NCI-H2029 treated with DMSO at 0.1 percent for 48 hours (cell line): ENCODE results near the gene TMTC4.
"Not testable (repeated sequence)": the region's sequence is repeated elsewhere in the genome, so short reads cannot be mapped to it uniquely, and the experiment has no call there.

Experiments used
- DNase-seq: peaks from one replicate; lab custom pipeline; 2025; lab: John Stamatoyannopoulos, UW

TMTC4 gene

DNA sequence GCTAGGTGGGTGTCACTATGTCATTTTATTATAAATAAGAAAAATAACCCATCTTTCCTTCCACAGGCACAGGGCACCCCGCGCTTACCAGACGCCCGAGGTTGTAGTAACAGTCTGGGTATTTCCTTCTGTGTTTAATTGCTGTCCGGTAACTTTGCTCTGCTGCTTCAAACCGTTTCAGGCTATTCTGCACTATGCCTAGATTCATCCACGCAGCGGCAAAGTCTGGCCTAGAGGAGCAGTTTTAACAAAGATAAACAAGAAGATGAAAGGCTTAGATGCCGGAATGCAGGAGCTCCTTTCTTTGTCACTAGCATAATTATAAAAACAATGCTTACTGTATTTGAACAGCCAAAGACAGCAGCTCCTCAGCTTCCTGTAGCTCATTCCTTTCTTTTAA lies 49.1 kb downstream of the TMTC4 start:
- no peak for DNase-seq

DNA sequence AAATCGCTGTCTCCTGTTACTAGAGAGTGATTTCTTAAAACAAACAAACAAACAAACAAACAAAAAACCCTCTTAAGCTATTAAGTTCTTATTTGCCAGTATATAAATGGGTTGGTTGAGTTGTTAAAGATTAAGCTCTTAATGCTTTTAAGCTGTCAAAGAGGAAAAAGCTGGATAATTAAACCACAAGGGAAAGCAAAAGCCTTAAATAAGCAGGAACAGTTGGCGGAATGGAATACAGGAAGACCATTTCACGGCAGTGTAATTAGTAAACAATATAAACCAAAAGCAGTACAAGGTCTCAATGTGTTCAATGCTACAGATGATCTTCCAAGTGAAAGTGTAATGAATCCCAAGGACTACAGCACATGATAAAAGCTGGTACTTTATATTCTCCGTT lies 53.8 kb downstream of the TMTC4 start:
- DNase-seq, result no peak

DNA sequence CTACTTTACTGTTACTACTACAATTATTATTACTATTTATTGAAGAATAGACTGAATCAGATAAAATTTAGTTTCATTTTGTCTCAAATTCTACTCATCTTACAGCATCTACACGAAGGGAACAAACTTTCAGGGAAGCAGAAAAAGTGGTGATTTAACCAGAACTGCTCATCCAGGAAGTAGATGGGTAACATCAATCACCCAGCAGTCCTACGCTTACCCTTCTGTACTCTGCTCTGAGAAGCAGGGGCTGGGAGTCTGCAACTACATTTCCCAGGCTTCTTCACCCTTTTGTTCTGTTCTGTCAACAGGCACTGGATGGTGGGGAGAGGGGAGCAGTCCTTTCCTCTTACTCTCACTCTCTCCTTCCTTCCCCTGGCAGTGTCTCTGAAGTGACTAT lies 54.7 kb downstream of the TMTC4 start:
- no peak for DNase-seq

DNA sequence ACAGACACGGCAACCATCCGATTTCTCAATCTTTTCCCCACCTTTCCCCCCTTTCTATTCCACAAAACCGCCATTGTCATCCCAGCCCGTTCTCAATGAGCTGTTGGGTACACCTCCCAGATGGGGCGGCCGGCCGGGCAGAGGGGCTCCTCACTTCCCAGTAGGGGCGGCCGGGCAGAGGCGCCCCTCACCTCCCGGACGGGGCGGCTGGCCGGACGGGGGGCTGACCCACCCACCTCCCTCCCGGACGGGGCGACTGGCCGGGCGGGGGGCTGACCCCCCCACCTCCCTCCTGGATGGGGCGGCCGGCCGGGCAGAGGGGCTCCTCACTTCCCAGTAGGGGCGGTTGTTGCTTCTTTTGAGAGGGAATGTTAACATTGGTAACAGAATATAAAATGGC lies 55.7 kb downstream of the TMTC4 start:
- not testable (repeated sequence) for DNase-seq

DNA sequence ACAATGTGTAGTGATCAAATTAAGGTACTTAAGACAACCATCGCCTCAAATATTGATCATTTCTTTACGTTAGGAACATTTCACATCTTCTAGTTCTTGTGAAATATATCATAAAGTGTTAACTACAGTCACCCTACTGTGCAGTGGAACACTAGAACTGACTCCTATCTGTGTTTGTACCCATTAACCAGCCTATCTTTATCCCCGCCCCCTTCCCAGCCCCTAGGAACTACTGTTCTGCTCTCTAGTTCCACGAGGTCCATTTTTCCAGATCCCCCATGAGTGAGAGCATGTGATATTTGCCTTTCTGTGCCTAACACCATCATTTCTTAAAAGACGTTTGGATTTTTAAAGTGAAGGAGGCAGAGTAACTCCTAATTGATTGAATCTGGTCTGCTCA lies 61.6 kb downstream of the TMTC4 start:
- DNase-seq, result no peak

DNA sequence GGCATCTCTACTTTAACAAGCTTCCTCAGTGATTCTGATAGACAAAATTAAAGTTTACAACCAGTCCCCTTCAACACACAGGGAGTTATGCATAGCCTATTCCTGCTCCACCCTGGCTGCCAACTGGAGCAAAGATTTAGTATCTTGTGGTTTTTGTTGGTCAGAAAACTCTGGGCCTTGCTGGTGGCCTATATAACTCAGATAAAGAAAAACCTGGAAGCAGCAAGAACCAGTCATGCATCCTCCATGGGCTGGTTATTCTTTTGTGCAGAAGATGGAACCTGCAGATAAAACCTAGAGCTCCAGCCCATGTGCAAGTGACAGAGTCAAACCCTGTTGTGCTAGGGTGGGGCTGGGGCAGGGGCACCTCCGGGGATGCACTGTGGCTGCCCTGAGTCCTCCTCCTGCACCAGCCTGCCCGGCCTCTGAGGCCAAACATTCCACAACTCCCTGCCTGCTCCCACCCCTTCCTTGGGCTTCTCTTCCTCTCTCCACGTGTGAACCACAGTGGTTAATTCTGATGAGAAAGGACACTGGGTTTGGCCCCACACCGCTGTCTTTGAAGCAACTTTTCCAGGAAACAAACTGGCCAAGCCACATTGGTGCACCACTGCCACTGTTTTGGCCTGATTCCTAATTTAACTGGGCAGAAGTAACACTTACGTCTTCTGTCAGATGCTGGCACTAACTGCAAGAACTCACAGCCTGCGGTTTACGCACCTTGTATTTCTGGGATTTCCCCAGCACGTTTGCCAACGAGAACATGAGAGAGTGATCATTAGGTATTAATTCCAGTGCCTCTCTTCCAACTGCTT lies 62.7 kb downstream of the TMTC4 start:
- DNase-seq, result no peak

DNA sequence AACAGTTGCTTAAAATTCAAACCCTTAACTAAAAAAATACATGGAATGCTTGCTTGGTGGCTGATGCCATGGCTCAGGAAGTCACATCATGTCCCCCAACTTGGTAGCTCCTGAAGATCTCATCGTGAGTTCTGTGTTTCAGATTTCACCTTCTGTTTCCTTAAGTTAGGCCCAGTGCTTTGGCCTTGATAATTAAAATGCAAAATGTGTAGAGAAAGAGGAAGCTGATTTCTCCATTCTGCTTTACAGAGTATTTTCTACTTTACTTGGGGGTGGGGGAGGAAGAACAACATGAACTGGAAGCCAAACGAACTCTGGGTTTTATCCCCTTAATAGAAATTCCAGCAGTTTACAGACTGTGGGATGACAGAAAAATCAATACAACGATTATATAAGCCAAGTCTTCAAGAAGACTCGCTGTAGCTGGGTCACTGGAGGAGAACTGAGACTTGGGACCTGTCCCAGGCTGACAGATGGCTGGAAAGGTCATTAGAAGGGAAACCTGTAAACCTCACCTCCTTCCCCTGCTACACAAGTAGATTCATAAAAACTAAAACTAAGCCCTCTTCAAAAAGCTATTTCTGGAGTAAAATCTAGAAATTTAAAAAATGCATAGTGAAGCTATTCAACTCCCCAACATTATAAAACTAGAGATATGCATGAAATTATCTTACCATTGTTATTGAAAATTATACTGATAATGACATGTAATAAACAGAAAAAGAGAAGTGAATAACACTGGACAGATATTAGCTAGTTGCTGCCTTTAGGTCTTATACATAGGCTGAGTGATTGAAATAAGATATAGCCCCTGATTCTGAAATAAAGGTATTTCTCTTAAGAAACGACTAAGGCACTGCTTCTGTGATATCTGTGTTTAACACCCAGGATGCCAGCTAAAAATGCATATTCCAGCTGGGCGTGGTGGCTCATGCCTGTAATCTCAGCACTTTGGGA lies 63.9 kb downstream of the TMTC4 start:
- no peak for DNase-seq

DNA sequence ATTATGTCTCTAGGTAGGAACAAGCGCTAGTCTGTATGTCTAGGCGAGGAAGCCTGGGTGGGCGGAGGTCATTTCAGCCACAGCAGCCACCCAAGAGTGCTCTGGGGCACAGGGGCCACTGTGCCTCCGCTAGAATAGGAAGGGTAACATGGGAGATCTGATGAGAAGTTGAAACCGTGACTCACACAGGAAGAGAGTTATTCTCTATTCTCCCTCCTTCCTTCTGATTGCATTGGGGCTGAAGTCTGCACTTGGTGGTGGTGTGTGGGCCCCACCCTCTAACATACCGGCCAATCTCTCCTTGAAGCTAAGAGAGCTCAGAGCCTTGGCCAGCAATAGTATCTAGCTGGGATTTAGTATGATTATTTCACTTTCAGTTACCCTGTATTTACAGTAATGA lies 65.7 kb downstream of the TMTC4 start:
- no peak for DNase-seq

DNA sequence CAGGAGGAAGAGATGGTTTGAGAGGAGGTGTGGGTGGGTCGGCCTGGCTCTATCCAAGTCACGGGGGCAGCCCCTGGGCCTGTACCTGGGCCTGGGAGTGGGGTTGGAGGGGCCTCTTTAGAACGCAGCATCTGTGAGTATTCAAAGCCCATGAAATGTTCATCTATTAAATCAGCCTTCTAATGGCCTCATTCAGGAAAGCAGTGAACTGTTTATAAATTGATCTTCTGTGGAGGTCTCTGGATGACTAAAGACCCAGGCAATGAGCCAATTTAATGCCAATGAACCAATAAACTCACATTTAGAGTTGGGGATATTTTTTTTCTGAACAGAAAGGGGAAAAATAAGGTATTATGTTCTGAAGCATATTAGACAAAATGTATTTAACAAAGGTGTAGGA lies 66.1 kb downstream of the TMTC4 start:
- DNase-seq, result no peak

DNA sequence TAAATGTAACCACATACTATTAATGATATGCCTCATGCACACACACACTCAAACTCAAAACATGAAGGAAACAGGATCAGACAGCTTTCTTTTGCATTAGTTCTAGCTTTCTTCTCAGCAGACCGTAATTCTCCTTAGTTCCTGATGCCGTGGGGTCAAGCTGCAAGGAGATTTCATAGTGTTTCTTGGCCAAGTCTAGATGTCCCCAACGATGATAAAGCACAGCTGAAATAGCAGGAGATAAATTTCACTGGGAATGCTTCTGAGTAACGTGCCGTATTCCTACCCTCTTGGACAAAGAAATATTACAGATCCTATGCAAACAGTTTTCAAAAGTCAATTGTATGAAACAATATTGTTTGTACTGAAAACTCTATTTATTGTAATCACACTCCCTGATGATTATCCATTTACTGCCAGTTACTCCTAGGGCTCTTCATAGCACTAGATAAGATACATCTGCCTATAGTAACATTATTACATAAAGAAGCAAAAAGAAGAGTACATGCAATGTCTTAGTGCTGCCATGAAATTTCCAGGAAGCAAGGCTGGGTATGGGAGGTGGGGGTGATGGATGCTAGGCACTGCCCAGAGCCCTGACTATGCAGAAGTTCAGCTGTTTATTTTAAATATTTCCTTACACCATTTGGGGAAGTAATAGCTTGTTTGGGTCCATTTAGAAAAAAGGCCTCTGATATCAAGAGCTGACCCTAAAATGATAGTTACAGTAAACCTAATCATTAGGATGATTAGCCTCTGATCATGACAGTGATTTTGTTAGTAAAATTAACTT lies 69.5 kb downstream of the TMTC4 start:
- DNase-seq, result no peak

DNA sequence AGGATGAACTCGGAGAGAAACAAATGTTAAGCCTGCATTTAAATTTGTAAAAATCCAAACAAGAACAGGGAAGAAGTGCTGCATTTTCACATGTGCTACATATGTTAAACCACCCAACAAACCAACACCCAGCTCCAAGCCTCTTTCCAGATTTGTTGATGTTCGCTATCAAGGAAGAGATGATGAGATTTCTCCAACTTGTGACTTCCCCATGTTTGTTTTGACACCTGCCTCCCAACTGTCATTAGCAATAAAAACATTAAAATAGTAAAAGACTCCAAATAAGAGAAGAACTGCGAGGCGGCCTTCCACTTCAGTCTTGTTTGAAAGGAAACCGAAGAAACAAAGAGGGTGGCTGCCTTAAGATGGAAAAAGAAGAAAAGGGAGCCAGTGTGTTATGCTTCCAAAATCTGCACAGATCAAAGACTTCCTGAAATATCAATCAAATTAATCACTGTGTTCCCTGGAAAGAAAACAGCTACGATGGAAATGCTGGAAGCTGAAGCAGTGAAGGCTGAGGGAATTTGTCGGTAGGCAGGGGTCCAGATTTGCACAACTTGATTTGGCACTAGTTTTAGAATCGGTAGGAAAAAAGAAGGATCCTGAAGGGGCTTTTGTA lies 72.0 kb downstream of the TMTC4 start:
- DNase-seq, result no peak

DNA sequence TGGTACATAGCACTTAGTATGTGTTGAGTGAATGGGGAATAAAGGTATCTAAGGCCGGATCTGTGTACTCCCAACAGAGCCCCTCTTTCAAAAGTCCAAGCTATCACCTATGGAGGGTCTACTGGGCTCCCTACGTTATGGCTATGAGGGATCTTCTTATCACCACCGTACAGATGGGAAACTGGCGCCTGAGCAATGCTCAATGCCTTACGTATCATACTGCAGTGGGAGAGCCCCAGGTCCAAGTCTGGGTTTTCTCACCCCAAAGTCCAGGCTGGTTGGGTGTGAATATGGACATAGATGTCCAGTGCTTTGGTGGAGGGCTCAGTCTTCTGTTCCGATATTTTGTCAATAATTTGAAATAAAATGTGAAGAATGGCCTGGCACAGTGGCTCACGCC lies 72.9 kb downstream of the TMTC4 start:
- DNase-seq, result no peak

DNA sequence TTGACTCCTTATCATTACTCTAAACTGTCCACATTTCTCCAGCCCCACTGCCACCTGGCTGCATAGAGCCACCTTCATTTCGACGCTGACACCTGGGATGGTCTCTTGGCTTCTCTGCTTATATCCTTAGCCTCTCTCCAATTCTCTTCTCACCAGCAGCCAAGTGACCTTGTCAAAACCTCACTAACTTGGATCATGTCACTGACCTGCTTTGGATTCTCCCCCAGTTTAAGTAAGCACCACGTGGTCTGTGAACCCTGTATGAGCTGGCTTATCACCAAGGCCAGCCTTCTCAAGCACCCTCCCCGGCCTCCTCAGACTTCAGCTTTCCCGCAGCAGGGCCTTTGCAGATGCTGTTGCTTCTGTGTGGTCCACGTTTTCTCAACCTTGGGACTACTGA lies 73.7 kb downstream of the TMTC4 start:
- no peak for DNase-seq

DNA sequence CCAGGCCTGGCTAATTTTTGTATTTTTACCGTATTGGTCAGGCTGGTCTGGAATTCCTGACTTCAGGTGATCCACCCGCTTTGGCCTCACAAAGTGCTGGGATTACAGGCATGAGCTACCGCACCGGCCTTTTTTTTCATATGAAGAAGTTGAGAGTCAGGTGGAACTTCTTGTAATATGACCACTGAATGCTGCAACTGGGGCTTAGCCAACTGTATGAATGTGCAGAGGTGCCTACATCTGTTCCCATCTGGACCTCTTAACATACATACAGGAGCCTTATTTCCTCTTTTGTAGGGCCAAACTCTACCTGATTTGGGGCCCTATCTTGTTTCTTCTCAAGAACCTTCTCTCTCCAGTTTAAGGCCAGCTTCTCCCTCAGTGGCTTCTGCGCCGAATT lies 74.1 kb downstream of the TMTC4 start:
- no peak for DNase-seq

DNA sequence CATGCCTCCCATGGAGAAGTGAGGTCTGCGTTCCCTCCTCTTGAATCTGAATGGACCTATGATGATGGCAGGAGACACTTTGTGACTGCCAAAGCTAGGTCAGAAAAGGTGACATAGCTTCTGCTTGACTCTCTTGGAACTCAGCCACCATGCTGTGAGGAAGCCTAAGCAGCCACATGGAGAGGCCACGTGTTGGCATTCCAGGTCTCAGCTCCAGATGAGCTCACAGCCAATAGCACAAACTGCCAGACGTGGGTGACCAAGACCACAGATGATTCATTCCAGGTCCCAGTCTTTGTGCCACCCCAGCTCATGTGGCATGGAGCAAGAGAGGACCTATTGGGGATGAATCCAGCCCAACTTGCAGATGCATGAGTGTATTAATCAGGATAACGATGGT lies 77.3 kb downstream of the TMTC4 start:
- DNase-seq, result no peak

DNA sequence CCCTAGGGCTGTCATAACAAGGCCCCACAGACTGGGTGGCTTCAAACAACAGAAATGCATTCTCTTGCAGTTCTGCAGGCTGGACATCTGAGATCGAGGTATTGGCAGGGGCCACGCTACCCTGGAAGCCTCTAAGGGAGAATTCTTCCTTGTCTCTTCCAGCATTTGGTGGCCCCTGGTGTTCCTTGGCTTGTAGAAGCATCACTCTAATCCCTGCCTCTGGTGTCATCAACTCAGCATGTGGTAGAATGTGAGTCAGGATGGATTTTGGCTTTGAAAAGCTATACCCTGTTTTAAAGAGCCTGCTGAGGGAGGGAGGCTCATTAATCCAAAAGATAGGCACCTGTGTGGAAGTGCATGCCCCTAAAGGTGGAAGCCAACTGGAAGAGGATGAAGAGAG lies 78.1 kb downstream of the TMTC4 start:
- DNase-seq, result no peak

DNA sequence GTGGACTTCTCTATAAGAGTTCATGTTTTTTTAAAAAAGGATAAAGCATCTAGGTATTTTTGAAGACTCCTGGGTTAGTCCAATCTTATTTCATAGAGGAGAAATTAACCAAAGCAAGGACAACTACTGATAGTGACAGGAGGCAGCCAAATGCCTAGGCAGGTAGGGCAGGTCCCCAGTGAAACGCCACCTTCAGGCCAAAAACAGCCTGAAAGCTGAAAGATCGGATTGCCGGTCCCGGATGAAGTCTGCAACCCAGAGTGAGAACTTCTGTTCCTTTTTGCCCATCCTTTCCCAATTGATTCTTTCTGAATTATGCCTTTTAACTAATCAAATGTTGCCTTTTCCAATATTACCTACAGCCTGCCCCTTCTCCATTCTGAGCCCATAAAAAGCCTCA lies 79.9 kb downstream of the TMTC4 start:
- DNase-seq, result no peak

DNA sequence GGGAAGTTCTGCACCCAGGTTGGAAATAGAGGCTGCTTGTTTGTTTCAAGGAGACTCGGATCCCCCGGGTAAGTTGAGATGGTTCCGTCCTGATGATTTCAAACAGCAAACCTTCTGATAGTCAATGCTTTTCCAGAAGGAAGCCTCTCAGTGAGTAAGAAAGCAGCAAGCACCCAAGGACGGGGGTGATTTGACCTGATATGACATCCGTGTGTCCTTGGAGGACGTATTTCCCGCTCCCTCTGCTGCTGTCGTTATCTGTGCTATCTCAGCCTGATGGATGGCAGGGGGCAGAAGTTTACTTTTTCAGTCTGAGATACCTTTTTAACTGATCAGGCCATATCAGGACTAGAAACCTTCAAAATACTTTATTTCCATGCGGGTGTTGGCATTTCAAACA lies 80.3 kb downstream of the TMTC4 start:
- no peak for DNase-seq

DNA sequence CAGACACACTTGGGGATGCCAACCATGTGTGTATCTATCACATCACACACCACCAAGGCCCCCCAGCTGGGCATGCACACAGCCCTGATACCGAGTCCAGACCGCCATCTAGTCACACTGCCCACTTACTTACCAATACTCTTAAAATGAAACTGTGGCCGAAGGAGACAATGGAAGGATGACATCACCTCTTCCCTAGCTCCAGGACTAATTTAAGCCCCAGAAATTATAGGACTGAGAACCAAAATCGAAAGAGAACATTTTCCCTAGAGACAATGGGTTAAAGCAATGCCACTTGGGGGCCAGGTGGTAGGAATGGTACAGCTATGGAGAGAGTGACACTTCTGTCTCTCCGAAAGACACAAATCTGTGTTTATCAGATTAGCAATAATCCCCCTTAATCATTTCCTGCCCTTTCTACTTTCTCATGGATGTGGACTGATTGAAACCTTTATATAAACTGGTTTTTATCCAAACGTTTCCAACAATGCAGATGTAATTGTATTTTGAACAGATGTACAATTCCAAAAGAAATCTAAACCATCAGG lies 85.3 kb downstream of the TMTC4 start:
- DNase-seq, result no peak

DNA sequence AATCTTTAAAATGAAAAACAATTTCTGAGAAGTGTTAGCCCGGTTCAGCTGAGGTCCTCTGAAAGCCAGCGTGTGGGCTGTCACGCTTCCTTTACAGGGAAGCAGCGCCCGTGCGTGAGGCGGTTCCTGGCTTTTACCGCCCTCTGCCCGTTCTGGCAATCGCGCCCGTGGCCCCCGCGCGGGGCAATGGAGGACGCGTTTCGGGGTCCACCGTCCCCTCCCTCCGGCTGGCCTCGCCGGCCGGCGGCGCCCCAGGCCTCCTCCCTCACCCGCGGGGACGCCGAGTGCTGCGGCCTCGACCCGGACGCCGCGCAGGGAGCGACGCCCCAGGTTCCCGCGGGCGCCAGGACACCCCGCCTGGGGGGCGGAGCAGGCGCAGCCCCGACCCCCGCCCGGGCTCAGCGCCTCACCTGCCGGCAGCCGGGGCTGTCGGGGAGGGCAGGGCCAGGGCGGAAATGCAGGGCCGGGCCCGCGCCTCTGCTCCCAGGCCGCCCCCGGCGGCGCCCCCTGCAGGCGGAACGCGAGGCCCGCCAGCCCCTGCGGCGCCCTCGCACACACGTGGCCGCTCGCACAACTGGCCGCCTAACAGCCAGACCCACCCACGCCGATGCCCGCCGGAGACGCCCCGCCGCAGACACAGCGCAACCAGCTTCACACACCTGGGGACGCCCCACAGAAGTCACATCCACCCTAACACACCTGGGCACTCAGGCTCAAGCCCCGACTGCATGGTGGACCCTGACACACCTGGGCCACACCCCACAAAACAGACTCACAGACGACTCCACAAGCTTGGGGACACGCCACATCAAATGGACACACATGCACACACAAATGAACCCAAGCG lies 86.0 kb downstream of the TMTC4 start, which contains the start of gene GGACT:
Gene GGACT, minus strand, starts transcription at position 459 of the 847 bp plus-strand sequence. CDS start 56,198 bp downstream, outside the sequence.
- no peak for DNase-seq

DNA sequence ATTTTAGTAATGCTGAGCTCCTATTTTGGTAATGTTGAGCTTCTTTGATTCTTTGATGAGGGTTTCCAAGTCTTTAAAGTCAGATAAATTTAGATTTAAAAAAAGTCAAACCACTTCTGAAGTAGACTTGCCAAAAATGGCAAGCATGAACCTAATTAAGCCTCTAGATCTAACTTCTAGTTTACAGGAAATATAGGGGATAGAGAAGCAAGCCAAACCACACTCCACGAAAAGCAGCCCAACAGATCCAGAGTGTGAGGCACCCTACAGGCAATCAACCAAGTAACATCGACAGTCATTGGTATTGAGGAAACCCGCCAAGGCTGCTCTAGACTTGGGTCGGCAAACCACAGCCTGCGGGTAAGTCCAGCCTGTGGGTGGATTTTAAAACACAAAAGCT lies 89.7 kb downstream of the TMTC4 start:
- no peak for DNase-seq
